ENCODE results near the gene OR4Q3.

DNA sequence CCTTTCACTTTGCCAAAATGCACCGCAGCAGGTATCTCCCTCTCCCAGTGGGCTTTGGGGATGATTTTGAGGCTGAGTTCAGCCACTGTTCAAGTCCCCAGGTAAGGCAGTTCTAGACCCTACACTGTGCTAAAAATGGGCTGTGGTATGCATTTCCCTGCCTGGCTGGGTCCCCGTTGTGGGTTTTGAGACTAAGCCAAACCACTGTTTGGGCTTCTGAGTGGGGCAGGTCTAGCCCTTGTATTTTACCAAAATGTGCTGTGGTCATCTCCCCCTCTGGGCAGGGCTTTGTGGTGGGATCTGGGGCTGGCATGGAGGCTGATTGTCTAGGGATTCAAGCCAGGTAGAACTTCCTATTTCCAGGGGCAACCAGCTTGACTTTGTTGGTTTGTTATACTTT is 13.6 kb upstream of the OR4Q3 start:
- TF ChIP-seq, protein P1, sequence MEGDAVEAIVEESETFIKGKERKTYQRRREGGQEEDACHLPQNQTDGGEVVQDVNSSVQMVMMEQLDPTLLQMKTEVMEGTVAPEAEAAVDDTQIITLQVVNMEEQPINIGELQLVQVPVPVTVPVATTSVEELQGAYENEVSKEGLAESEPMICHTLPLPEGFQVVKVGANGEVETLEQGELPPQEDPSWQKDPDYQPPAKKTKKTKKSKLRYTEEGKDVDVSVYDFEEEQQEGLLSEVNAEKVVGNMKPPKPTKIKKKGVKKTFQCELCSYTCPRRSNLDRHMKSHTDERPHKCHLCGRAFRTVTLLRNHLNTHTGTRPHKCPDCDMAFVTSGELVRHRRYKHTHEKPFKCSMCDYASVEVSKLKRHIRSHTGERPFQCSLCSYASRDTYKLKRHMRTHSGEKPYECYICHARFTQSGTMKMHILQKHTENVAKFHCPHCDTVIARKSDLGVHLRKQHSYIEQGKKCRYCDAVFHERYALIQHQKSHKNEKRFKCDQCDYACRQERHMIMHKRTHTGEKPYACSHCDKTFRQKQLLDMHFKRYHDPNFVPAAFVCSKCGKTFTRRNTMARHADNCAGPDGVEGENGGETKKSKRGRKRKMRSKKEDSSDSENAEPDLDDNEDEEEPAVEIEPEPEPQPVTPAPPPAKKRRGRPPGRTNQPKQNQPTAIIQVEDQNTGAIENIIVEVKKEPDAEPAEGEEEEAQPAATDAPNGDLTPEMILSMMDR (IDR thresholded peaks at IDR 0.05) = no peak
- no peak for TF ChIP-seq POLR2A (IDR thresholded peaks at IDR 0.05)

Data from lower leg skin (tissue), 3 donors.